AG09309 (cell line): ENCODE measurements around the gene VEGFC.

Experiments
- DNase-seq: peaks from one replicate; pipeline ENCODE4 v3.0.0-alpha.2; 2010; ENCODE audit warnings: low read depth
- H3K4me3 ChIP-seq: 2 replicates; pipeline ENCODE4 v1.5.1; 2011; ENCODE audit warnings: mild to moderate bottlenecking, low read depth, low read length, moderate library complexity; ENCODE audit not compliant: control insufficient read depth
- TF ChIP-seq, protein P1 (sequence below): IDR thresholded peaks from 2 replicates; pipeline ENCODE4 v1.5.1; 2011; ENCODE audit warnings: mild to moderate bottlenecking, low read depth, low read length, inconsistent platforms; ENCODE audit not compliant: insufficient read depth, control insufficient read depth; ENCODE audit errors: missing control alignments

Gene VEGFC

DNA sequence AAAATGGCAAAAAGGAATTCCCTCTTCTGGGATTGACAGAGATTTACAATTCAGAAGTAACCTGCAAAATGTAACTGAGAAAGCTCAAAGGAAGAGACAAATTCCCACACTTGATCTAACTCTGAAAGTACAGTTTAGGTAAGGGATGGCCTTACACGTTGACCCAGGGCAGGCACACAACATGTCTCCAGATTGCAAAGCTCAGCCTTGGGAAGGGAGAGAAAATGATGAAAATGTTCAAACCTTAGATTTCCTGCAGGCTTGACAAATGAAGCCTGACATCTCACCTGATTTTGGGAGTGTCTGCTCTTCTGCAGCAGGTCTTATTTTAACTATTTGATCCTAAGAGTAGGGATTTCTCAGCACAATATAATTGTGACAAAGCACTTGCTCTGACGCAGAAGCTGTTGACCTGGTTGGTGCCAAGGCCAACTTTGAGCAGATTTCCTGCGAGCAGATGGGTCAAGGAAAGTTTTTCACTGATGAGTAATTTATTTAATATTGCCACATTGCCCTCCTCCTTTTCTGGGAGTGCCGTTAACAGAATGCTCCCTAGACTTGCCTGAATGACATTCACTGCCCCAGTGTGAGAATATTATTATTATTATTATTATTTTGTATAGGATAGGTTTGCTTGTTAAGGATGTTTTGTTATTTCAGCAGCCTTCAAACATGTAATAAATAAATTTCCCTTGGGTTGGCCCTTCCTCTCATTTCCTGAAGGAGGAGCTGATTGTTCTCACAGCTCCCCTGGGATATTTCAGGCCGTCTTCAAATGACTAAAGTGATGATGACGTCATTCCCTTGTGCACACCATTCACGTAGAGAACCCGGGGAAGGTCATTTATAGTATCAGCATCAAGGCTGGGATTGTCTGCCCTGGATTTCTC is 157.1 kb downstream of the VEGFC start:
- TF ChIP-seq, protein P1, sequence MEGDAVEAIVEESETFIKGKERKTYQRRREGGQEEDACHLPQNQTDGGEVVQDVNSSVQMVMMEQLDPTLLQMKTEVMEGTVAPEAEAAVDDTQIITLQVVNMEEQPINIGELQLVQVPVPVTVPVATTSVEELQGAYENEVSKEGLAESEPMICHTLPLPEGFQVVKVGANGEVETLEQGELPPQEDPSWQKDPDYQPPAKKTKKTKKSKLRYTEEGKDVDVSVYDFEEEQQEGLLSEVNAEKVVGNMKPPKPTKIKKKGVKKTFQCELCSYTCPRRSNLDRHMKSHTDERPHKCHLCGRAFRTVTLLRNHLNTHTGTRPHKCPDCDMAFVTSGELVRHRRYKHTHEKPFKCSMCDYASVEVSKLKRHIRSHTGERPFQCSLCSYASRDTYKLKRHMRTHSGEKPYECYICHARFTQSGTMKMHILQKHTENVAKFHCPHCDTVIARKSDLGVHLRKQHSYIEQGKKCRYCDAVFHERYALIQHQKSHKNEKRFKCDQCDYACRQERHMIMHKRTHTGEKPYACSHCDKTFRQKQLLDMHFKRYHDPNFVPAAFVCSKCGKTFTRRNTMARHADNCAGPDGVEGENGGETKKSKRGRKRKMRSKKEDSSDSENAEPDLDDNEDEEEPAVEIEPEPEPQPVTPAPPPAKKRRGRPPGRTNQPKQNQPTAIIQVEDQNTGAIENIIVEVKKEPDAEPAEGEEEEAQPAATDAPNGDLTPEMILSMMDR: peak; percentile 15
- peak; percentile 72 for DNase-seq
- no peak overlapping the region for H3K4me3 ChIP-seq
